Prostate gland (tissue), 2 donors: Measurements from ENCODE around the gene ZMYND8.

Experiments used
- CTCF ChIP-seq, 4 experiments: fragments of 200-600 bp in 2 of 4; fragments of 450-650 bp in 2 of 4; sonication (generic) in 2 of 4; IDR thresholded peaks; 1 replicate in 3 of 4; 2 replicates in 1 of 4; pipeline ENCODE4 v1.5.1; 2016 to 2019; ENCODE audit warnings: antibody characterized with exemption in 4 of 4, mild to moderate bottlenecking in 2 of 4, moderate library complexity in 2 of 4
- POLR2AphosphoS5 ChIP-seq: sonication (generic); formaldehyde crosslinking; IDR thresholded peaks from one replicate; pipeline ENCODE4 v1.6.1; 2017; ENCODE audit warnings: antibody characterized with exemption

DNA sequence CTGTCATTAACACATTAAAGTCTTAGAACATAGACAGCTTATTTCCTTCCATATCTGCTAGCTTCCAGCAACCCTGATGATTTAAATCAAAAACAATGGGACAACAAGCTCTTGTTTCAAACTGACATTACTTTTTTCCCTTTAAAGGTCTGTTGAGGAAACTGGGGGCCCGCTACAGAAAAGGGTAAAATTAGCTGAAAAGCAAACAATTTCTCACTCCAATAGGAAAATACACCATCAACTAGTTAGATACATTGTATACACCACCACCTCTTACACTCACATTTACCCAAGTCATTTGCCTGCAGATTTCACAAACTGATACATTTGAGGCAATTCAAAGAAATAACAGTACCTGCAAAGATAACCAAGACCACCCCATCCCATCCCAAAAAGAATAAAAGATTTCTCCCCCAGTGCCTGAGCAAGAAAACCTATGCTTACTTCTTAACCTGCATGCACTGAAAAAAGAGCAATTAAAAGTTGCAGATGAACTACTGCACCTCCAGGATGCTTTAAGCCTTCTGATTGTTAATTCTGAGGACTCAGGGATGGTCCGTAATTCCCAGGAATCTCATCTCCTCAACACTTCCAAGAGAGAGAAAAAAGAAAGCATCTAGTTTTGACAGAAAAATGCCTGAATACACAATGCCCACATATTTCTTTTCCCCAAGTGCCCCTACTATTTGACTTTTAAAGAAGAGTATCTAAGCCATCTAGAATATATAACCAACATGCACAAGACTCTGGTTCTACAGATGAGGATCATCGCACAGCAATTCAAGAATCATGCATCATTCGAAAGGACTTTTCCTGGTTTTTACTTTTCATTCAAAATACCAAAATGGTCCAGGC, 5.6 kb downstream of the ZMYND8 start:
- TF ChIP-seq CTCF (IDR thresholded peaks at IDR 0.05) (no peak), POLR2AphosphoS5 (no peak)
